Upper lobe of left lung (tissue), 6 donors: ENCODE results near the gene FARP1. TPM values are rescaled to one million over a fixed set of nuclear protein-coding genes. Genes with fewer than 3 reads are reported as not detected.

ENCODE experiments used
- ATAC-seq, 2 donors: fragments of 200-7000 bp; cut with Tn5 transposase; one replicate each; pipeline ENCODE4 v1.9.1; 2022; ENCODE audit warnings: mild to moderate bottlenecking in 2 of 2, moderate library complexity in 2 of 2; ENCODE audit not compliant: low FRiP score in 2 of 2
- DNase-seq, 2 donors: peaks; one replicate each; pipeline ENCODE4 v3.0.0-alpha.2; 2019 to 2020
- H3K27ac ChIP-seq, 4 donors: fragments of 200-600 bp; sonication (generic); one replicate each; pipeline ENCODE4 v1.5.1; 2016 to 2019
- H3K27me3 ChIP-seq, 4 donors: fragments of 200-600 bp; sonication (generic); one replicate each; pipeline ENCODE4 v1.5.1; 2017 to 2019
- H3K36me3 ChIP-seq, 4 donors: fragments of 200-600 bp; sonication (generic); one replicate each; pipeline ENCODE4 v1.5.1; 2016 to 2019
- H3K4me1 ChIP-seq, 4 donors: fragments of 200-600 bp; sonication (generic); one replicate each; pipeline ENCODE4 v1.5.1; 2018 to 2019
- H3K4me3 ChIP-seq, 4 donors: fragments of 200-600 bp; sonication (generic); one replicate each; pipeline ENCODE4 v1.5.1; 2017 to 2019; ENCODE audit warnings: mild to moderate bottlenecking in 2 of 4, moderate library complexity in 1 of 4
- H3K9me3 ChIP-seq, 4 donors: fragments of 200-600 bp; sonication (generic); one replicate each; pipeline ENCODE4 v1.5.1; 2018 to 2019
- CTCF ChIP-seq, 6 experiments: fragments of 450-650 bp in 4 of 6; fragments of 200-600 bp in 2 of 6; sonication (generic) in 2 of 6; IDR thresholded peaks; one replicate each; pipeline ENCODE4 v1.5.1; 2016 to 2019; ENCODE audit warnings: antibody characterized with exemption in 6 of 6
- EP300 ChIP-seq, 4 donors: sonication (generic); formaldehyde crosslinking; IDR thresholded peaks; one replicate each; pipeline ENCODE4 v1.5.1; 2017; ENCODE audit warnings: antibody characterized with exemption in 4 of 4, control low read depth in 2 of 4
- POLR2A ChIP-seq, 4 donors: fragments of 450-650 bp; IDR thresholded peaks; one replicate each; pipeline ENCODE4 v1.5.1; 2016 to 2017; ENCODE audit warnings: antibody characterized with exemption in 4 of 4, mild to moderate bottlenecking in 2 of 4
- POLR2AphosphoS5 ChIP-seq, 2 donors: sonication (generic); formaldehyde crosslinking; IDR thresholded peaks; one replicate each; pipeline ENCODE4 v1.5.1; 2017; ENCODE audit warnings: antibody characterized with exemption in 2 of 2
- WGBS, 2 donors: methylation state at CpG; one replicate each; pipeline ENCODE4 v1.1.5; 2017 to 2018; 5-methylcytosine and 5-hydroxymethylcytosine counted together
- total RNA-seq, 6 donors: library from RNA; depleted of rRNA in 4 of 6; stranded (reverse); fragments of >200 nt in 4 of 6; gene quantifications; one replicate each; pipeline versions ENCODE4 v1.1.0 to v1.2.1, GENCODE V29; 2016 to 2021
- donor health status: DM: no; HTN: no; CAD: no; lungs with moderate emphysema.
- donor health status: DM: no; HTN: yes; CAD: no; lungs with severe emphysema.

The FARP1 gene
- total RNA-seq, 6 donors from 2014 or later = 65.7 to 111 (median 91.8) TPM

GRCh38 chr13:98144801-98145350 is 2.0 kb downstream of the FARP1 start:
- Histone ChIP-seq H3K4me3 (peak overlapping the region in 3 of 4 donors; percentile 75 to 94 (median 88)), H3K27ac (peak overlapping the region in 2 of 4 donors; percentile 81 to 84)

GRCh38 chr13:98147521-98147920 is 4.6 kb downstream of the FARP1 start:
- no peak overlapping the region for H3K4me3 ChIP-seq
- no peaks in the 10 kb centered on the region for H3K9me3 ChIP-seq
- H3K27me3 ChIP-seq = peaks cover 0 to 11% (median 0%) of the 10 kb centered on the region in 4 donors
- DNase-seq (no peak), ATAC-seq (no peak)
- no peaks in the 10 kb centered on the region for H3K36me3 ChIP-seq
- TF ChIP-seq POLR2AphosphoS5 (IDR thresholded peaks at IDR 0.05) (no peak), POLR2A (IDR thresholded peaks at IDR 0.05) (no peak), CTCF (IDR thresholded peaks at IDR 0.05) (no peak), EP300 (IDR thresholded peaks at IDR 0.05) (no peak)
- H3K27ac ChIP-seq = no peak overlapping the region
- 67 to 78% methylated on average over 5 of the region's 5 CpGs for WGBS, 2 donors
- H3K4me1 ChIP-seq = peaks cover 11 to 26% (median 19%) of the 10 kb centered on the region in 4 donors

More at GRCh38 chr13:98144801-98145350, 2.0 kb downstream of the FARP1 start:
- Histone ChIP-seq H3K36me3 (no peaks in the 10 kb centered on the region), H3K27me3 (peaks cover 0 to 15% (median 0%) of the 10 kb centered on the region in 4 donors), H3K9me3 (no peaks in the 10 kb centered on the region), H3K4me1 (peaks cover 11 to 35% (median 27%) of the 10 kb centered on the region in 4 donors)
- TF ChIP-seq POLR2AphosphoS5 (IDR thresholded peaks at IDR 0.05) (no peak), POLR2A (IDR thresholded peaks at IDR 0.05) (no peak), EP300 (IDR thresholded peaks at IDR 0.05) (no peak), CTCF (IDR thresholded peaks at IDR 0.05) (no peak)
- 37 to 40% methylated on average over 10 of the region's 10 CpGs for WGBS, 2 donors
- ATAC-seq (no peak), DNase-seq (peak in 1 of 2 donors; percentile 32)

GRCh38 chr13:98150832-98151479 is 8.1 kb downstream of the FARP1 start:
- Histone ChIP-seq H3K27ac (no peak overlapping the region), H3K27me3 (no peaks in the 10 kb centered on the region), H3K9me3 (no peaks in the 10 kb centered on the region), H3K4me3 (no peak overlapping the region), H3K36me3 (no peaks in the 10 kb centered on the region), H3K4me1 (peaks cover 0 to 6% (median 3%) of the 10 kb centered on the region in 4 donors)
- TF ChIP-seq POLR2AphosphoS5 (IDR thresholded peaks at IDR 0.05) = no peak
- TF ChIP-seq EP300 (IDR thresholded peaks at IDR 0.05) = no peak
- TF ChIP-seq POLR2A (IDR thresholded peaks at IDR 0.05) = no peak
- no peak for TF ChIP-seq CTCF (IDR thresholded peaks at IDR 0.05)
- WGBS, 2 donors = 78 to 83% methylated on average over 8 of the region's 8 CpGs
- ATAC-seq (no peak), DNase-seq (no peak)

GRCh38 chr13:98155475-98156109 is 12.7 kb downstream of the FARP1 start:
- Histone ChIP-seq H3K4me1 (peaks cover 0 to 25% (median 7%) of the 10 kb centered on the region in 4 donors), H3K36me3 (peaks cover 0 to 4% (median 0%) of the 10 kb centered on the region in 4 donors), H3K27ac (no peak overlapping the region), H3K9me3 (no peaks in the 10 kb centered on the region), H3K4me3 (no peak overlapping the region), H3K27me3 (no peaks in the 10 kb centered on the region)
- ATAC-seq (peak in 1 of 2 donors; percentile 24), DNase-seq (peak in 1 of 2 donors; percentile 34)
- WGBS, 2 donors = 74 to 81% methylated on average over 5 of the region's 5 CpGs
- no peak for TF ChIP-seq POLR2A (IDR thresholded peaks at IDR 0.05)
- TF ChIP-seq EP300 (IDR thresholded peaks at IDR 0.05) = no peak
- no peak for TF ChIP-seq POLR2AphosphoS5 (IDR thresholded peaks at IDR 0.05)
- TF ChIP-seq CTCF (IDR thresholded peaks at IDR 0.05) = no peak
